Measurements from ENCODE around the gene BCL2L14. TPM values are rescaled to one million over a fixed set of nuclear protein-coding genes. Genes with fewer than 3 reads are reported as not detected.
"Not testable (repeated sequence)": the region's sequence is repeated elsewhere in the genome, so short reads cannot be mapped to it uniquely, and the experiment has no call there.

Gene BCL2L14
- total RNA-seq, 1 experiment from 2014 or later, result 0.90 TPM

GRCh38 chr12:12107678-12108077 lies 36.9 kb downstream of the BCL2L14 start:
- H3K9me3 Mint-ChIP-seq, result peaks cover 39% of the 10 kb centered on the region
- no peak for TF ChIP-seq SMAD3 (CRISPR knock-in tag; IDR thresholded peaks at IDR 0.05; ENCODE audit: borderline replicate concordance)
- no peak for TF ChIP-seq ZNF281 (CRISPR knock-in tag; IDR thresholded peaks at IDR 0.05)
- TF ChIP-seq CREB1 (CRISPR knock-in tag; IDR thresholded peaks at IDR 0.05), result no peak
- TF ChIP-seq ESRRA (CRISPR knock-in tag; IDR thresholded peaks at IDR 0.05; ENCODE audit: borderline replicate concordance), result no peak
- no peak for TF ChIP-seq MXD4 (CRISPR knock-in tag; IDR thresholded peaks at IDR 0.05; ENCODE audit: borderline replicate concordance)
- TF ChIP-seq PREB (CRISPR knock-in tag; IDR thresholded peaks at IDR 0.05; ENCODE audit: borderline replicate concordance), result no peak
- no peak for TF ChIP-seq SMAD4 (CRISPR knock-in tag; IDR thresholded peaks at IDR 0.05)
- no peak for TF ChIP-seq NR2C2 (CRISPR knock-in tag; IDR thresholded peaks at IDR 0.05)
- no peak for TF ChIP-seq E2F1 (CRISPR knock-in tag; IDR thresholded peaks at IDR 0.05)
- H3K4me1 Mint-ChIP-seq, result no peaks in the 10 kb centered on the region
- ChIA-PET CTCF (no interaction called here), POLR2A (interaction anchor here (0.7 kb wide), 1 partner anchor 20 kb away, joined by 5 read pairs; no protein-coding TSS in a partner anchor)
- no peaks in the 10 kb centered on the region; the same call in 1 of the 2 replicates for H3K27me3 Mint-ChIP-seq (ENCODE audit: low read depth)
- no peak; the same call in 1 of the 2 replicates for ATAC-seq
- DNase-seq (ENCODE audit: low spot score), result no peak
- H3K4me3 Mint-ChIP-seq, result no peak overlapping the region
- peaks cover 48% of the 10 kb centered on the region for H3K36me3 Mint-ChIP-seq
- no peak overlapping the region for H3K27ac Mint-ChIP-seq

GRCh38 chr12:12108441-12109058 lies 37.8 kb downstream of the BCL2L14 start:
- Mint-ChIP-seq H3K4me1 (no peaks in the 10 kb centered on the region), H3K36me3 (peaks cover 51% of the 10 kb centered on the region), H3K9me3 (peaks cover 36% of the 10 kb centered on the region), H3K27ac (no peak overlapping the region), H3K27me3 (ENCODE audit: low read depth) (no peaks in the 10 kb centered on the region; the same call in 1 of the 2 replicates), H3K4me3 (no peak overlapping the region)
- CTCF ChIA-PET, result no interaction called here
- POLR2A ChIA-PET, result no interaction called here
- no peak for ATAC-seq
- TF ChIP-seq ZBTB21 (CRISPR knock-in tag; IDR thresholded peaks at IDR 0.05; ENCODE audit: borderline replicate concordance), result no peak
- TF ChIP-seq ELF4 (CRISPR knock-in tag; IDR thresholded peaks at IDR 0.05; ENCODE audit: low read depth), result no peak
- no peak for TF ChIP-seq GRHL2 (CRISPR knock-in tag; IDR thresholded peaks at IDR 0.05; ENCODE audit: insufficient replicate concordance, severe bottlenecking)
- no peak for TF ChIP-seq MYBL2 (CRISPR knock-in tag; IDR thresholded peaks at IDR 0.05)
- TF ChIP-seq IRF2 (CRISPR knock-in tag; IDR thresholded peaks at IDR 0.05; ENCODE audit: borderline replicate concordance, low read depth), result no peak
- TF ChIP-seq ZNF219 (CRISPR knock-in tag; IDR thresholded peaks at IDR 0.05; ENCODE audit: borderline replicate concordance), result no peak
- no peak for TF ChIP-seq AFF4 (CRISPR knock-in tag; IDR thresholded peaks at IDR 0.05; ENCODE audit: borderline replicate concordance)
- no peak for DNase-seq (ENCODE audit: low spot score)

- H3K4me3 Mint-ChIP-seq; H3K27ac Mint-ChIP-seq; ATAC-seq; DNase-seq (ENCODE audit: low spot score); CTCF ChIA-PET; H3K27me3 Mint-ChIP-seq (ENCODE audit: low read depth); H3K4me1 Mint-ChIP-seq: not testable (repeated sequence)
- H3K36me3 Mint-ChIP-seq, result peaks cover 36% of the 10 kb centered on the region
- peaks cover 25% of the 10 kb centered on the region for H3K9me3 Mint-ChIP-seq
- POLR2A ChIA-PET, result interaction anchor here (0.7 kb wide), 1 partner anchor 247 kb away, joined by 5 read pairs; no protein-coding TSS in a partner anchor
Observed at GRCh38 chr12:12110923-12111555, 40.3 kb downstream of the BCL2L14 start.

Measured in WTC11 (cell line).